Pancreas (tissue), 10 donors: Measurements from ENCODE around the gene MNAT1. TPM values are rescaled to one million over a fixed set of nuclear protein-coding genes. Genes with fewer than 3 reads are reported as not detected.

ENCODE experiments used
- ATAC-seq, 4 donors: fragments of 200-7000 bp; cut with Tn5 transposase; one replicate each; pipeline versions ENCODE4 v1.8.0 to v1.9.1; 2020; ENCODE audit warnings: mild to moderate bottlenecking in 4 of 4, moderate library complexity in 4 of 4
- DNase-seq, 6 donors: peaks; one replicate each; pipeline ENCODE4 v3.0.0-alpha.2; 2020
- FAIRE-seq: peaks from 2 replicates; lab custom pipeline; 2012; peaks lifted over from hg19 to GRCh38; lab: Jason Lieb, UNC
- H3K27ac ChIP-seq, 4 donors: fragments of 200-600 bp; sonication (generic); 1 replicate in 3 of 4; 2 replicates in 1 of 4; pipeline versions ENCODE4 v1.5.0 to v1.8.0; 2020
- H3K27me3 ChIP-seq, 4 donors: fragments of 200-600 bp; one replicate each; pipeline ENCODE4 v1.8.0; 2021
- H3K36me3 ChIP-seq, 3 donors: fragments of 200-600 bp; sonication (generic) in 1 of 3; one replicate each; pipeline versions ENCODE4 v1.5.0 to v1.8.0; 2020 to 2021
- H3K4me1 ChIP-seq, 3 donors: fragments of 200-600 bp; one replicate each; pipeline ENCODE4 v1.8.0; 2021
- H3K4me3 ChIP-seq, 4 donors: fragments of 200-600 bp; sonication (generic) in 2 of 4; one replicate each; pipeline versions ENCODE4 v1.5.0 to v1.8.0; 2020 to 2021
- H3K9me3 ChIP-seq, 4 donors: fragments of 200-600 bp; one replicate each; pipeline ENCODE4 v1.8.0; 2021
- CTCF ChIP-seq, 4 donors: fragments of 200-600 bp; sonication (generic) in 3 of 4; IDR thresholded peaks; one replicate each; pipeline versions ENCODE4 v1.5.0 to v1.8.0; 2021; ENCODE audit warnings: antibody characterized with exemption in 4 of 4
- WGBS, 2 donors: extraction: QIAGEN DNeasy Blood & Tissue Kit; methylation state at CpG; one replicate each; pipeline ENCODE4 v1.1.7; 2013; 5-methylcytosine and 5-hydroxymethylcytosine counted together
- intact Hi-C, 3 donors: fragments of 100-400 bp; cut with DNase I; formaldehyde crosslinking; loops; one replicate each; pipeline versions ENCODE4 v1.11.1 to v1.14.2; 2022
- polyA plus RNA-seq, 2 donors: library from polyadenylated mRNA; stranded (reverse); fragments of 200-250 nt; gene quantifications; one replicate each; pipeline ENCODE4 v1.2.3, GENCODE V29; 2013
- total RNA-seq, 6 donors: library from RNA; stranded (reverse); fragmentation: NEBNext Ultra II Directional in 4 of 6; extraction: Animal tissue kit (Norgen Biotek cat#: 25700) in 4 of 6; gene quantifications; one replicate each; pipeline versions ENCODE4 v1.2.1 to v1.2.4, GENCODE V29; 2021 to 2023
- donor health status: healthy with polysubstance abuse.
- donor health status: DM: no; HTN: no; CAD: no; lungs with moderate emphysema.
- donor health status: DM: no; HTN: no; CAD: no.
- donor health status: control.
- donor health status: control.
- donor health status: Bipolar disorder and iron deficiency.
- donor health status: DM: yes; HTN: yes; CAD: no.
- donor health status: DM: no; HTN: no; CAD: no.
- donor health status: DM: no; HTN: no; CAD: no.
- donor health status: DM: yes; HTN: yes; CAD: no.

Gene MNAT1
- total and polyA plus RNA-seq, 8 donors, result 6.9 to 15.6 (median 12.2) TPM

GRCh38 chr14:60865378-60866127 is 131.0 kb downstream of the MNAT1 start:
- no peak for DNase-seq
- intact Hi-C loops, result no loop called here
- H3K27me3 ChIP-seq, result no peaks in the 10 kb centered on the region
- no peak overlapping the region for H3K27ac ChIP-seq
- H3K4me1 ChIP-seq, result peaks cover 12 to 16% (median 15%) of the 10 kb centered on the region in 3 donors
- no peaks in the 10 kb centered on the region for H3K9me3 ChIP-seq
- H3K36me3 ChIP-seq, result no peaks in the 10 kb centered on the region
- H3K4me3 ChIP-seq, result no peak overlapping the region
- no peak for FAIRE-seq
- no peak for TF ChIP-seq CTCF (IDR thresholded peaks at IDR 0.05)
- WGBS, 2 donors, result 92 to 96% methylated on average over 4 of the region's 4 CpGs
- no peak for ATAC-seq

- no peaks in the 10 kb centered on the region for H3K36me3 ChIP-seq
- no peak for TF ChIP-seq CTCF (IDR thresholded peaks at IDR 0.05)
- no peak overlapping the region for H3K27ac ChIP-seq
- ATAC-seq, result no peak
- no peaks in the 10 kb centered on the region for H3K9me3 ChIP-seq
- intact Hi-C loops, result no loop called here
- FAIRE-seq, result no peak
- H3K27me3 ChIP-seq, result no peaks in the 10 kb centered on the region
- no peak overlapping the region for H3K4me3 ChIP-seq
- H3K4me1 ChIP-seq, result peaks cover 2 to 5% (median 3%) of the 10 kb centered on the region in 3 donors
- no peak for DNase-seq
These were observed 133.1 kb downstream of the MNAT1 start for GRCh38 chr14:60867503-60868172.

- Histone ChIP-seq H3K4me3 (no peak overlapping the region), H3K36me3 (no peaks in the 10 kb centered on the region), H3K27ac (no peak overlapping the region), H3K27me3 (no peaks in the 10 kb centered on the region), H3K4me1 (peaks cover 0 to 4% (median 0%) of the 10 kb centered on the region in 3 donors), H3K9me3 (no peaks in the 10 kb centered on the region)
- intact Hi-C loops, result no loop called here
- WGBS, 2 donors, result 93 to 96% methylated on average over 1 of the region's 1 CpG
- ATAC-seq (no peak), FAIRE-seq (no peak), DNase-seq (no peak)
- no peak for TF ChIP-seq CTCF (IDR thresholded peaks at IDR 0.05)
These were observed 143.6 kb downstream of the MNAT1 start for GRCh38 chr14:60878121-60878520.

- DNase-seq, result no peak
- H3K27me3 ChIP-seq, result no peaks in the 10 kb centered on the region
- H3K9me3 ChIP-seq, result no peaks in the 10 kb centered on the region
- H3K27ac ChIP-seq, result no peak overlapping the region
- intact Hi-C loops, result no loop called here
- peaks cover 0 to 4% (median 0%) of the 10 kb centered on the region in 3 donors for H3K4me1 ChIP-seq
- no peak overlapping the region for H3K4me3 ChIP-seq
- no peak for TF ChIP-seq CTCF (IDR thresholded peaks at IDR 0.05)
- FAIRE-seq, result no peak
- no peaks in the 10 kb centered on the region for H3K36me3 ChIP-seq
- no peak for ATAC-seq
These were observed 144.0 kb downstream of the MNAT1 start for GRCh38 chr14:60878536-60878935.

GRCh38 chr14:60882219-60882618 is 147.7 kb downstream of the MNAT1 start:
- ATAC-seq (no peak), FAIRE-seq (no peak), DNase-seq (no peak)
- Histone ChIP-seq H3K36me3 (no peaks in the 10 kb centered on the region), H3K9me3 (no peaks in the 10 kb centered on the region), H3K4me3 (no peak overlapping the region), H3K4me1 (no peaks in the 10 kb centered on the region), H3K27me3 (no peaks in the 10 kb centered on the region), H3K27ac (no peak overlapping the region)
- intact Hi-C loops, result no loop called here
- WGBS, 2 donors, result 96 to 100% methylated on average over 1 of the region's 1 CpG
- no peak for TF ChIP-seq CTCF (IDR thresholded peaks at IDR 0.05)
